Activated CD4-positive, alpha-beta memory T cell treated with anti-CD3 and anti-CD28 coated beads, Interleukin-2, amount 10 ng/mL, durations not matched to agents 7 days and 5 days (primary cell): Measurements from ENCODE around the gene LRCH1. TPM values are rescaled to one million over a fixed set of nuclear protein-coding genes. Genes with fewer than 3 reads are reported as not detected.

ENCODE experiments used
- CTCF ChIA-PET: fragments of 350-600 bp; sonication (Branson Sonifier 250); formaldehyde crosslinking; loops from one replicate; lab custom pipeline; 2021; ENCODE audit warnings: antibody characterized with exemption, inconsistent platforms; lab: Charles Lee
- POLR2A ChIA-PET: fragments of 350-600 bp; sonication (Branson Sonifier 250); formaldehyde crosslinking; loops from one replicate; lab custom pipeline; 2021; ENCODE audit warnings: antibody characterized with exemption; lab: Charles Lee
- DNase-seq: peaks from one replicate; pipeline ENCODE4 v3.0.0-alpha.2; 2020
- H3K27ac Mint-ChIP-seq: one replicate; pipeline ENCODE4 v1.8.0; 2021; ENCODE audit warnings: mild to moderate bottlenecking, mixed read lengths
- H3K27me3 Mint-ChIP-seq: one replicate; pipeline ENCODE4 v1.8.0; 2021; ENCODE audit warnings: mixed read lengths
- H3K36me3 Mint-ChIP-seq: one replicate; pipeline ENCODE4 v1.8.0; 2021; ENCODE audit warnings: low read depth, mixed read lengths
- H3K4me1 Mint-ChIP-seq: one replicate; pipeline ENCODE4 v1.8.0; 2021; ENCODE audit warnings: mixed read lengths
- H3K4me3 Mint-ChIP-seq: one replicate; pipeline ENCODE4 v1.8.0; 2021; ENCODE audit warnings: mild to moderate bottlenecking, mixed read lengths
- H3K9me3 Mint-ChIP-seq: one replicate; pipeline ENCODE4 v1.8.0; 2021; ENCODE audit warnings: mixed read lengths
- total RNA-seq, 2 experiments: library from RNA; stranded (reverse); gene quantifications; one replicate each; pipeline ENCODE4 v1.2.3, GENCODE V29; 2021

Gene LRCH1
- total RNA-seq, 2 experiments from 2014 or later: 17.1 TPM

GRCh38 chr13:46555722-46556417, 2.9 kb downstream of the LRCH1 start:
- no peaks in the 10 kb centered on the region for H3K9me3 Mint-ChIP-seq
- no peaks in the 10 kb centered on the region for H3K27me3 Mint-ChIP-seq
- ChIA-PET POLR2A (interaction anchor here (1.2 to 1.3 kb wide), 2 partner anchors 22 to 111 kb away, joined by 3 read pairs; no protein-coding TSS in a partner anchor), CTCF (interaction anchor here (1.2 to 1.5 kb wide), 4 partner anchors 10 to 139 kb away, joined by 3 to 4 read pairs (median 4); no protein-coding TSS in a partner anchor)
- H3K36me3 Mint-ChIP-seq: no peaks in the 10 kb centered on the region
- peaks cover 42% of the 10 kb centered on the region for H3K4me1 Mint-ChIP-seq
- H3K4me3 Mint-ChIP-seq: no peak overlapping the region
- H3K27ac Mint-ChIP-seq: no peak overlapping the region
- DNase-seq: no peak

- no peak overlapping the region for H3K27ac Mint-ChIP-seq
- no peaks in the 10 kb centered on the region for H3K36me3 Mint-ChIP-seq
- no peak for DNase-seq
- H3K27me3 Mint-ChIP-seq: no peaks in the 10 kb centered on the region
- POLR2A ChIA-PET: no interaction called here
- no peak overlapping the region for H3K4me3 Mint-ChIP-seq
- H3K9me3 Mint-ChIP-seq: no peaks in the 10 kb centered on the region
- peaks cover 39% of the 10 kb centered on the region for H3K4me1 Mint-ChIP-seq
- CTCF ChIA-PET: interaction anchor here (1.4 to 1.5 kb wide), 2 partner anchors 16 to 138 kb away, joined by 3 read pairs; no protein-coding TSS in a partner anchor
These were observed 3.4 kb downstream of the LRCH1 start for GRCh38 chr13:46556418-46556779.

GRCh38 chr13:46559272-46559805, 6.4 kb downstream of the LRCH1 start:
- ChIA-PET CTCF (no interaction called here), POLR2A (no interaction called here)

GRCh38 chr13:46560778-46561177, 7.8 kb downstream of the LRCH1 start:
- CTCF ChIA-PET: interaction anchor here (1.4 kb wide), 1 partner anchor 9 kb away, joined by 5 read pairs; no protein-coding TSS in a partner anchor

More at GRCh38 chr13:46559272-46559805, 6.4 kb downstream of the LRCH1 start:
- H3K9me3 Mint-ChIP-seq: no peaks in the 10 kb centered on the region
- H3K4me3 Mint-ChIP-seq: no peak overlapping the region
- no peak for DNase-seq
- no peak overlapping the region for H3K27ac Mint-ChIP-seq
- no peaks in the 10 kb centered on the region for H3K27me3 Mint-ChIP-seq
- peaks cover 24% of the 10 kb centered on the region for H3K4me1 Mint-ChIP-seq
- H3K36me3 Mint-ChIP-seq: no peaks in the 10 kb centered on the region

GRCh38 chr13:46561286-46561685, 8.3 kb downstream of the LRCH1 start:
- ChIA-PET POLR2A (no interaction called here), CTCF (interaction anchor here (1.4 kb wide), 1 partner anchor 10 kb away, joined by 5 read pairs; no protein-coding TSS in a partner anchor)
- DNase-seq: no peak
- Mint-ChIP-seq H3K36me3 (no peaks in the 10 kb centered on the region), H3K9me3 (no peaks in the 10 kb centered on the region), H3K27ac (no peak overlapping the region), H3K4me1 (peaks cover 8% of the 10 kb centered on the region), H3K27me3 (no peaks in the 10 kb centered on the region), H3K4me3 (no peak overlapping the region)

More at GRCh38 chr13:46560778-46561177, 7.8 kb downstream of the LRCH1 start:
- no peak for DNase-seq
- POLR2A ChIA-PET: no interaction called here
- Mint-ChIP-seq H3K9me3 (no peaks in the 10 kb centered on the region), H3K36me3 (no peaks in the 10 kb centered on the region), H3K27ac (no peak overlapping the region), H3K27me3 (no peaks in the 10 kb centered on the region), H3K4me3 (no peak overlapping the region), H3K4me1 (peaks cover 11% of the 10 kb centered on the region)

- Mint-ChIP-seq H3K4me3 (no peak overlapping the region), H3K4me1 (peaks cover 8% of the 10 kb centered on the region), H3K9me3 (no peaks in the 10 kb centered on the region), H3K27ac (no peak overlapping the region), H3K27me3 (no peaks in the 10 kb centered on the region), H3K36me3 (no peaks in the 10 kb centered on the region)
- no peak for DNase-seq
- POLR2A ChIA-PET: no interaction called here
- CTCF ChIA-PET: no interaction called here
These were observed 8.7 kb downstream of the LRCH1 start for GRCh38 chr13:46561691-46562090.

- ChIA-PET CTCF (interaction anchor here (0.6 kb wide), 1 partner anchor 12 kb away, joined by 3 read pairs; no protein-coding TSS in a partner anchor), POLR2A (no interaction called here)
- no peaks in the 10 kb centered on the region for H3K36me3 Mint-ChIP-seq
- no peaks in the 10 kb centered on the region for H3K27me3 Mint-ChIP-seq
- DNase-seq: no peak
- H3K4me3 Mint-ChIP-seq: no peak overlapping the region
- H3K9me3 Mint-ChIP-seq: no peaks in the 10 kb centered on the region
- no peak overlapping the region for H3K27ac Mint-ChIP-seq
- peaks cover 3% of the 10 kb centered on the region for H3K4me1 Mint-ChIP-seq
These were observed 9.2 kb downstream of the LRCH1 start for GRCh38 chr13:46562152-46562551.

GRCh38 chr13:46562581-46562980, 9.6 kb downstream of the LRCH1 start:
- ChIA-PET POLR2A (no interaction called here), CTCF (interaction anchor here (0.6 to 1.4 kb wide), 3 partner anchors 8 to 13 kb away, joined by 3 to 9 read pairs (median 4); no protein-coding TSS in a partner anchor)
- Mint-ChIP-seq H3K4me3 (no peak overlapping the region), H3K27me3 (no peaks in the 10 kb centered on the region), H3K36me3 (no peaks in the 10 kb centered on the region), H3K9me3 (no peaks in the 10 kb centered on the region), H3K4me1 (peaks cover 2% of the 10 kb centered on the region), H3K27ac (no peak overlapping the region)
- DNase-seq: no peak

GRCh38 chr13:46565808-46566750, 13.1 kb downstream of the LRCH1 start:
- POLR2A ChIA-PET: interaction anchor here (0.7 kb wide), 1 partner anchor 12 kb away, joined by 3 read pairs; no protein-coding TSS in a partner anchor

GRCh38 chr13:46567671-46568070, 14.7 kb downstream of the LRCH1 start:
- POLR2A ChIA-PET: no interaction called here
- CTCF ChIA-PET: interaction anchor here (2.9 kb wide), 1 partner anchor 16 kb away, joined by 12 read pairs; no protein-coding TSS in a partner anchor
- H3K27ac Mint-ChIP-seq: no peak overlapping the region
- H3K4me1 Mint-ChIP-seq: peaks cover 11% of the 10 kb centered on the region
- H3K4me3 Mint-ChIP-seq: no peak overlapping the region
- no peak for DNase-seq
- H3K27me3 Mint-ChIP-seq: no peaks in the 10 kb centered on the region
- no peaks in the 10 kb centered on the region for H3K9me3 Mint-ChIP-seq
- H3K36me3 Mint-ChIP-seq: no peaks in the 10 kb centered on the region

More at GRCh38 chr13:46565808-46566750, 13.1 kb downstream of the LRCH1 start:
- H3K27ac Mint-ChIP-seq: no peak overlapping the region
- H3K27me3 Mint-ChIP-seq: no peaks in the 10 kb centered on the region
- peaks cover 5% of the 10 kb centered on the region for H3K4me1 Mint-ChIP-seq
- CTCF ChIA-PET: interaction anchor here (1.2 to 2.9 kb wide), 3 partner anchors 11 to 14 kb away, joined by 3 to 12 read pairs (median 4); no protein-coding TSS in a partner anchor
- no peaks in the 10 kb centered on the region for H3K9me3 Mint-ChIP-seq
- H3K4me3 Mint-ChIP-seq: no peak overlapping the region
- no peak for DNase-seq
- no peaks in the 10 kb centered on the region for H3K36me3 Mint-ChIP-seq

- Mint-ChIP-seq H3K27me3 (no peaks in the 10 kb centered on the region), H3K27ac (no peak overlapping the region), H3K4me3 (no peak overlapping the region), H3K9me3 (no peaks in the 10 kb centered on the region), H3K36me3 (no peaks in the 10 kb centered on the region), H3K4me1 (peaks cover 11% of the 10 kb centered on the region)
- CTCF ChIA-PET: no interaction called here
- POLR2A ChIA-PET: interaction anchor here (1.3 kb wide), 1 partner anchor 154 kb away, joined by 3 read pairs; no protein-coding TSS in a partner anchor
- no peak for DNase-seq
These were observed 16.5 kb downstream of the LRCH1 start for GRCh38 chr13:46569456-46569855.

GRCh38 chr13:46570273-46570672, 17.3 kb downstream of the LRCH1 start:
- Mint-ChIP-seq H3K4me1 (peaks cover 11% of the 10 kb centered on the region), H3K27ac (no peak overlapping the region), H3K36me3 (no peaks in the 10 kb centered on the region), H3K27me3 (no peaks in the 10 kb centered on the region), H3K4me3 (no peak overlapping the region), H3K9me3 (no peaks in the 10 kb centered on the region)
- POLR2A ChIA-PET: no interaction called here
- no peak for DNase-seq
- CTCF ChIA-PET: interaction anchor here (0.6 kb wide), 1 partner anchor 19 kb away, joined by 3 read pairs; no protein-coding TSS in a partner anchor
